Spleen (tissue), 11 donors: Measurements from ENCODE around the gene SCN1B. TPM values are rescaled to one million over a fixed set of nuclear protein-coding genes. Genes with fewer than 3 reads are reported as not detected.
A peak's percentile ranks its signal among the peaks of the same experiment; 100 is the strongest.

ENCODE experiments used
- DNase-seq: peaks from one replicate; pipeline ENCODE4 v3.0.0-alpha.2; 2020
- H3K27ac ChIP-seq, 8 donors: fragments of 200-600 bp; sonication (generic) in 7 of 8; 1 replicate in 4 of 8; 2 replicates in 4 of 8; pipeline versions ENCODE4 v1.5.0 to v1.8.0; 2016 to 2021; ENCODE audit warnings: inconsistent platforms in 4 of 8, mild to moderate bottlenecking in 4 of 8, moderate library complexity in 1 of 8
- H3K27me3 ChIP-seq, 7 donors: fragments of 200-600 bp; sonication (generic) in 6 of 7; replicated peaks in 1 of 7; 1 replicate in 4 of 7; 2 replicates in 3 of 7; pipeline versions ENCODE4 v1.5.0 to v1.8.0; 2016 to 2021; ENCODE audit warnings: inconsistent platforms in 3 of 7, mild to moderate bottlenecking in 1 of 7
- H3K36me3 ChIP-seq, 6 donors: fragments of 200-600 bp; sonication (generic) in 5 of 6; 1 replicate in 4 of 6; 2 replicates in 2 of 6; pipeline versions ENCODE4 v1.5.0 to v1.8.0; 2016 to 2021; ENCODE audit warnings: inconsistent platforms in 2 of 6
- H3K4me1 ChIP-seq, 6 donors: fragments of 200-600 bp; sonication (generic) in 5 of 6; 1 replicate in 3 of 6; 2 replicates in 3 of 6; pipeline versions ENCODE4 v1.5.0 to v1.8.0; 2016 to 2021; ENCODE audit warnings: inconsistent platforms in 3 of 6
- H3K4me3 ChIP-seq, 8 donors: fragments of 200-600 bp; sonication (generic) in 7 of 8; 1 replicate in 4 of 8; 2 replicates in 4 of 8; pipeline versions ENCODE4 v1.5.0 to v1.8.0; 2016 to 2021; ENCODE audit warnings: inconsistent platforms in 4 of 8, mild to moderate bottlenecking in 4 of 8, moderate library complexity in 2 of 8
- H3K9me3 ChIP-seq, 8 donors: fragments of 200-600 bp; sonication (generic) in 7 of 8; 1 replicate in 4 of 8; 2 replicates in 4 of 8; pipeline versions ENCODE4 v1.5.0 to v1.8.0; 2016 to 2021; ENCODE audit warnings: inconsistent platforms in 4 of 8
- POLR2A ChIP-seq, 3 donors: fragments of 450-650 bp; IDR thresholded peaks; one replicate each; pipeline ENCODE4 v1.5.1; 2017; ENCODE audit warnings: antibody characterized with exemption in 3 of 3, mild to moderate bottlenecking in 1 of 3
- POLR2AphosphoS5 ChIP-seq, 3 donors: sonication (generic); formaldehyde crosslinking; IDR thresholded peaks; one replicate each; pipeline ENCODE4 v1.5.1; 2017; ENCODE audit warnings: antibody characterized with exemption in 3 of 3
- WGBS, 5 donors: extraction: QIAGEN DNeasy Blood & Tissue Kit in 3 of 5; methylation state at CpG; one replicate each; pipeline versions ENCODE4 v1.1.5 to v1.1.7; 2013 to 2018; 5-methylcytosine and 5-hydroxymethylcytosine counted together
- intact Hi-C: fragments of 100-400 bp; cut with DNase I; formaldehyde crosslinking; loops from one replicate; pipeline ENCODE4 v1.15.0; 2023; ENCODE audit warnings: low total_unique reads
- polyA plus RNA-seq, 3 donors: library from polyadenylated mRNA; stranded (reverse); fragments of 200-250 nt; gene quantifications; one replicate each; pipeline ENCODE4 v1.2.1, GENCODE V29; 2013
- total RNA-seq, 7 donors: library from RNA; depleted of rRNA in 3 of 7; stranded (reverse); fragments of >200 nt in 3 of 7; fragmentation: NEBNext Ultra II Directional in 4 of 7; extraction: Animal tissue kit (Norgen Biotek cat#: 25700) in 4 of 7; gene quantifications; one replicate each; pipeline versions ENCODE4 v1.1.0 to v1.2.1, GENCODE V29; 2016 to 2021
- TF ChIP-seq, protein P1 (sequence below), 11 experiments: fragments of 200-600 bp in 7 of 11; fragments of 450-650 bp in 4 of 11; sonication (generic) in 4 of 11; IDR thresholded peaks in 8 of 11; conservative IDR thresholded peaks in 3 of 11; 1 replicate in 7 of 11; 2 replicates in 4 of 11; pipeline versions ENCODE4 v1.4.0 to v1.8.0; 2016 to 2021; ENCODE audit warnings: antibody characterized with exemption in 11 of 11, inconsistent platforms in 4 of 11, mild to moderate bottlenecking in 1 of 11
- donor health status: healthy with polysubstance abuse.
- donor health status: DM: no; HTN: no; CAD: no; lungs with moderate emphysema.
- donor health status: DM: no; HTN: no; CAD: no.
- donor health status: Bipolar disorder and iron deficiency.
- donor health status: healthy.
- donor health status: DM: no; HTN: no; CAD: no.
- donor health status: DM: yes; HTN: yes; CAD: no.

Gene SCN1B
- total and polyA plus RNA-seq, 10 donors, result 3.7 to 28.1 (median 13.1) TPM

GRCh38 chr19:35011091-35011689, 19.1 kb upstream of the SCN1B start:
- TF ChIP-seq, protein P1, sequence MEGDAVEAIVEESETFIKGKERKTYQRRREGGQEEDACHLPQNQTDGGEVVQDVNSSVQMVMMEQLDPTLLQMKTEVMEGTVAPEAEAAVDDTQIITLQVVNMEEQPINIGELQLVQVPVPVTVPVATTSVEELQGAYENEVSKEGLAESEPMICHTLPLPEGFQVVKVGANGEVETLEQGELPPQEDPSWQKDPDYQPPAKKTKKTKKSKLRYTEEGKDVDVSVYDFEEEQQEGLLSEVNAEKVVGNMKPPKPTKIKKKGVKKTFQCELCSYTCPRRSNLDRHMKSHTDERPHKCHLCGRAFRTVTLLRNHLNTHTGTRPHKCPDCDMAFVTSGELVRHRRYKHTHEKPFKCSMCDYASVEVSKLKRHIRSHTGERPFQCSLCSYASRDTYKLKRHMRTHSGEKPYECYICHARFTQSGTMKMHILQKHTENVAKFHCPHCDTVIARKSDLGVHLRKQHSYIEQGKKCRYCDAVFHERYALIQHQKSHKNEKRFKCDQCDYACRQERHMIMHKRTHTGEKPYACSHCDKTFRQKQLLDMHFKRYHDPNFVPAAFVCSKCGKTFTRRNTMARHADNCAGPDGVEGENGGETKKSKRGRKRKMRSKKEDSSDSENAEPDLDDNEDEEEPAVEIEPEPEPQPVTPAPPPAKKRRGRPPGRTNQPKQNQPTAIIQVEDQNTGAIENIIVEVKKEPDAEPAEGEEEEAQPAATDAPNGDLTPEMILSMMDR (IDR thresholded peaks at IDR 0.05 in 8 of 11, conservative IDR thresholded peaks at IDR 0.05 in 3 of 11), result no peak
- TF ChIP-seq POLR2AphosphoS5 (IDR thresholded peaks at IDR 0.05), result peak; percentile 54 to 82 (median 62)
- 38 to 71% (median 58%) methylated on average over 13 of the region's 13 CpGs for WGBS, 5 donors
- intact Hi-C loops, result no loop called here
- H3K27ac ChIP-seq, result peak overlapping the region; percentile 44 to 99 (median 73)
- no peaks in the 10 kb centered on the region for H3K9me3 ChIP-seq
- H3K4me3 ChIP-seq, result peak overlapping the region in 1 of 8 donors; percentile 47
- no peaks in the 10 kb centered on the region for H3K27me3 ChIP-seq
- H3K36me3 ChIP-seq, result peaks cover 3 to 93% (median 51%) of the 10 kb centered on the region in 6 donors
- DNase-seq, result peak; percentile 87
- peaks cover 28 to 100% (median 81%) of the 10 kb centered on the region in 6 donors for H3K4me1 ChIP-seq

- Histone ChIP-seq H3K4me1 (peaks cover 28 to 100% (median 80%) of the 10 kb centered on the region in 6 donors), H3K27ac (peak overlapping the region; percentile 44 to 99 (median 73)), H3K36me3 (peaks cover 3 to 93% (median 56%) of the 10 kb centered on the region in 6 donors), H3K4me3 (peak overlapping the region in 1 of 8 donors; percentile 47), H3K9me3 (no peaks in the 10 kb centered on the region), H3K27me3 (no peaks in the 10 kb centered on the region)
- 75 to 85% (median 80%) methylated on average over 9 to 18 of the region's 18 CpGs for WGBS, 5 donors
- intact Hi-C loops, result loop anchor here (2.0 kb wide), 1 partner anchor 39 kb away; no protein-coding TSS in a partner anchor
- no peak for DNase-seq
- TF ChIP-seq POLR2AphosphoS5 (IDR thresholded peaks at IDR 0.05), result peak in 1 of 3 donors; percentile 60
- TF ChIP-seq, protein P1 (IDR thresholded peaks at IDR 0.05 in 8 of 11, conservative IDR thresholded peaks at IDR 0.05 in 3 of 11), result no peak
Measured at GRCh38 chr19:35011737-35012682, 18.3 kb upstream of the SCN1B start.

GRCh38 chr19:35013041-35013819, 17.0 kb upstream of the SCN1B start:
- Histone ChIP-seq H3K4me1 (peaks cover 28 to 100% (median 78%) of the 10 kb centered on the region in 6 donors), H3K27me3 (no peaks in the 10 kb centered on the region), H3K9me3 (no peaks in the 10 kb centered on the region), H3K27ac (peak overlapping the region; percentile 42 to 99 (median 76)), H3K4me3 (peak overlapping the region in 1 of 8 donors; percentile 46), H3K36me3 (peaks cover 3 to 94% (median 67%) of the 10 kb centered on the region in 6 donors)
- TF ChIP-seq POLR2A (IDR thresholded peaks at IDR 0.05), result no peak
- TF ChIP-seq POLR2AphosphoS5 (IDR thresholded peaks at IDR 0.05), result peak; percentile 71 to 86 (median 73)
- TF ChIP-seq, protein P1 (IDR thresholded peaks at IDR 0.05 in 8 of 11, conservative IDR thresholded peaks at IDR 0.05 in 3 of 11), result peak; percentile 97 to 99 (median 99)
- intact Hi-C loops, result loop anchor here (2.0 kb wide), 1 partner anchor 40 kb away; no protein-coding TSS in a partner anchor
- 54 to 64% (median 57%) methylated on average over 32 of the region's 32 CpGs for WGBS, 5 donors
- peak; percentile 94 for DNase-seq
